Colonic mucosa (tissue), 4 donors: ENCODE measurements around the gene PCDH19. TPM values are rescaled to one million over a fixed set of nuclear protein-coding genes. Genes with fewer than 3 reads are reported as not detected.

ENCODE experiments used
- DNase-seq: peaks from one replicate; pipeline ENCODE4 v3.0.0-alpha.2; 2020
- H3K27ac ChIP-seq: fragments of 200-600 bp; one replicate; pipeline ENCODE4 v1.8.0; 2021
- H3K27me3 ChIP-seq: fragments of 200-600 bp; one replicate; pipeline ENCODE4 v1.8.0; 2021
- H3K36me3 ChIP-seq: fragments of 200-600 bp; one replicate; pipeline ENCODE4 v1.8.0; 2021
- H3K4me1 ChIP-seq: fragments of 200-600 bp; one replicate; pipeline ENCODE4 v1.8.0; 2021; ENCODE audit warnings: mild to moderate bottlenecking
- H3K4me3 ChIP-seq: fragments of 200-600 bp; one replicate; pipeline ENCODE4 v1.8.0; 2021
- H3K9ac ChIP-seq, 2 donors: one replicate each; pipeline ENCODE4 v1.7.0; 2013; ENCODE audit warnings: control low read depth in 2 of 2, low read depth in 2 of 2, low read length in 2 of 2
- H3K9me3 ChIP-seq: fragments of 200-600 bp; one replicate; pipeline ENCODE4 v1.8.0; 2021
- CTCF ChIP-seq: fragments of 200-600 bp; IDR thresholded peaks from one replicate; pipeline ENCODE4 v1.8.0; 2022; ENCODE audit warnings: antibody characterized with exemption, mild to moderate bottlenecking
- intact Hi-C: fragments of 100-400 bp; cut with DNase I; formaldehyde crosslinking; loops from one replicate; pipeline ENCODE4 v1.14.1; 2022
- total RNA-seq, 2 donors: library from RNA; stranded (reverse); fragmentation: NEBNext Ultra II Directional in 1 of 2; extraction: Animal tissue kit (Norgen Biotek cat#: 25700) in 1 of 2; gene quantifications; one replicate each; pipeline ENCODE4 v1.2.1, GENCODE V29; 2021
- donor health status: healthy.
- donor health status: DM: no; HTN: no; CAD: no.
- donor health status: DM: no; HTN: no; CAD: no.

The PCDH19 gene
- total RNA-seq, 2 donors from 2014 or later = 0.96 to 1.3 TPM

GRCh38 chrX:100411802-100412715 lies 2.0 kb upstream of the PCDH19 start:
- Histone ChIP-seq H3K9ac (no peak overlapping the region), H3K4me1 (no peaks in the 10 kb centered on the region), H3K27ac (no peak overlapping the region), H3K9me3 (no peaks in the 10 kb centered on the region), H3K36me3 (no peaks in the 10 kb centered on the region), H3K4me3 (no peak overlapping the region), H3K27me3 (peaks cover 37% of the 10 kb centered on the region)
- no peak for TF ChIP-seq CTCF
- DNase-seq = no peak
- intact Hi-C loops = no loop called here

- no peaks in the 10 kb centered on the region for H3K9me3 ChIP-seq
- no peak overlapping the region for H3K27ac ChIP-seq
- H3K9ac ChIP-seq = no peak overlapping the region
- no peak for DNase-seq
- H3K4me3 ChIP-seq = no peak overlapping the region
- H3K36me3 ChIP-seq = no peaks in the 10 kb centered on the region
- peaks cover 46% of the 10 kb centered on the region for H3K27me3 ChIP-seq
- H3K4me1 ChIP-seq = no peaks in the 10 kb centered on the region
- TF ChIP-seq CTCF = no peak
- intact Hi-C loops = no loop called here
Observed at GRCh38 chrX:100410901-100411801, 1.1 kb upstream of the PCDH19 start.

DNA sequence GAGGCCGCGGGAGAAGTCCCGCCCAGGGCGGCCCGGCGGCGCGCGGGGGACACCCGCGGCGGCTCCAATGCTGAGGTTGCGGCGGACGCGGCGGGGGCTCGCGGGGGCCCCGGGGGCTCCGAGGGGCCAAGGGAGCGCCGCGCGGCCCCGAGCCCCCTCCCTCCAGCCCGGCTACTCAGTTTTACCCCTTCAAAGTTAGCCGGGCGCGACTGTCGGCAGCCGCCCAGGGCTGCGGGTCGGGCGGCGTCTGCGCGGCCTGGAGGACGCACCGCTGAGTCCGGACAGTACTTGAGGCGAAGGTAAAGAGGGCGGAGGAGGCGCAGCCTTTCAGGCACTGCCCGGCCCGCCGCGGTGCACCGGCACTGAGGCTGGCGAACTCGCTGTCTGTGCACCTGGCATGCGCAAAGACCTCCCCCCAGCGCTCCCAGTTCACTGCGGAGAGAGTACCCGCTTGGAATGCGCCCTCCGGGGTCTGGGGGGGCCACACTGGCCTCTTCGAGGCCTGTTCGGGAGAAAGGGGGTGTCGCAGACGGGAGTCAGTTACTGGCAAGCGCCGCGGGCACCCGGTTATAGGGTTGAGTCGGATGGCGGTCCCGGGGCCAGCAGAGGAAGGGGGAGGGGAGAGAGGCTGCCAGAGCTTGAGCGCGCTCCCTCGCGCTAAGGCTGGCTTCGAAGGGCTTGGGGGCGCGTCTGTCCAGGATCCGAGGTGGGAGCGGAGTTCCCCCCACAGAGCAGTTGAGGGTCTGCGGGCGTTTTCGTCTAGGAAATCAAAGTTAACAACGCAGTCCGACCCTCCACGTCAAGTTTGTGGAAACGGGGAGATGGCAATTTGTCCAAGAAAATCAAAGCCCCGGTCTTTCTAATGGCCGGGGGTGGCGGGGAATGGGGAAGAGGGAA lies 1.1 kb downstream of the PCDH19 start:
- Histone ChIP-seq H3K9ac (no peak overlapping the region), H3K27me3 (peaks cover 42% of the 10 kb centered on the region), H3K27ac (no peak overlapping the region), H3K36me3 (no peaks in the 10 kb centered on the region), H3K9me3 (no peaks in the 10 kb centered on the region), H3K4me1 (no peaks in the 10 kb centered on the region), H3K4me3 (peak overlapping the region; percentile 31)
- intact Hi-C loops = no loop called here
- no peak for DNase-seq
- TF ChIP-seq CTCF = no peak

DNA sequence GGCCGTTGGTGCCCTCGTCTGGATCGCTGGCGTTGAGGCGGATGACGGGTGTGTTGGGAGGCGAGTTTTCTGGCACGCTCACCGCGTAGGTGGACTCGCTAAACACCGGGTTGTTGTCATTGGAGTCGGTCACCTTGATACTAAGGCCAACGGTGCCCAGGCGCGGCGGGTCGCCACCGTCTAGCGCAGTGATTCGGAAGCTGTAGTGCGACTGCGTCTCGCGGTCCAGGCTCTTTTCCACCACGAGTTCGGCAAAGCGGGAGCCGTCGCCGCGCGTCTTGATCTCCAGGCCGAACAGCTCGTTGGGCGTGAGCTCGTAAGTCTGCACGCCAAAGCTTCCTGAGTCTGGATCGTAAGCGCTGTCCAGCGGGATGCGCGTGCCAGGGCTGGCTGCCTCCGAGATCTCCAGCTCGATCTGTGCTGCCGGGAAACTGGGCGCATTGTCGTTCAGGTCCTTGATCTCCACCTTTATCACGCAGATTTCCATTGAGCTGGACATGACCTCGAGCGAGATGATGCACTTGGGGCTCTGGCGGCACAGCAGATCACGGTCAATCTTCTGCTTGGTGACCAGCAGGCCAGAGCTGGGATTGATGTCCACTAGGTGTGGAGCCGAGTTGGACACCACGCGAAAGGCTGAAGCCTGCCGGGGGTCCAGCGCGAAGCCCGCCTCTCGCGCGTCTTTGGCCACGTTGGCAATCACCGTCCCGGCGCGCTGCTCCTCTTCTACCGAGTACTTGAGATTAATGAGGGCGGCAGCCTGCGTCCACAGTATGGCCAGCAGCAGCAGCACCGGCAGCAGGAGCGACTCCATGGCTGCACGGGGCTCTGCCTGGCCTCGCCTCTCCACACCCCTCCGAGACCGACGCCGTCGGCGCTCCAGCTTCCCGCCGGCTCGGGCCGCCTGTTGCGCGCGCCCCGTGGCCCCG lies 2.0 kb downstream of the PCDH19 start:
- Histone ChIP-seq H3K27ac (no peak overlapping the region), H3K4me3 (no peak overlapping the region), H3K36me3 (no peaks in the 10 kb centered on the region), H3K27me3 (peaks cover 38% of the 10 kb centered on the region), H3K9me3 (no peaks in the 10 kb centered on the region), H3K4me1 (no peaks in the 10 kb centered on the region), H3K9ac (no peak overlapping the region)
- no peak for TF ChIP-seq CTCF
- DNase-seq = no peak
- intact Hi-C loops = no loop called here
